ENCODE measurements around the gene CIPC.

Gene CIPC

DNA sequence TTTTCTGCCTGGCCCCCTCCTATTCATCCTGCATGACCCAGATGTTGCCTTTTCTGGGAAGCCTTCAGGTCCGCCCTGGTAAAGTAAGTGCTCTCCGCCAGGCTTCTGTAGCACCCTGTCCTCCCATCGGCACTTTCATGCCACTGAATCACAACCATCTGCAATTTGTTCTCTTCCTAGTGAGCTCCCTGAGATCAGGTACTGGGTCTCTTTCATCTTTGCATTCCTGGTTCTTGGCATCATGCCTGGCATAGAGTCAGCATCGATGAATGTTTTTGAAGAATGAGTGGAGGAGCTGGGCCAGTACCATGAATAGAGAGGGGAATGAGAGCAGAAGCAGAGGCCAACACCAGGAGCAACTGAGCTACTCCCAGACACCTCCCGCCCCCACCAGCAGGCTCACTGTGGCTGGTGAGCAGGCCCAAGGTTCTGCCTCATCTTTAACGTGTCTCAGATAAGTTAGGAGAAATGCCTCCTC is 30.4 kb downstream of the CIPC start:
- TF ChIP-seq CTCF (IDR thresholded peaks at IDR 0.05; ENCODE audit: control extremely low read depth, extremely low read depth, low read depth, missing control alignments): no peak
- DNase-seq (ENCODE audit: extremely low spot score): no peak
- ChIA-PET POLR2A (no interaction called here), CTCF (interaction anchor here (0.7 to 4.0 kb wide), 7 partner anchors 15 to 343 kb away, joined by 3 to 21 read pairs (median 3); no protein-coding TSS in a partner anchor)

- TF ChIP-seq CTCF (IDR thresholded peaks at IDR 0.05; ENCODE audit: control extremely low read depth, extremely low read depth, low read depth, missing control alignments): no peak
Observed at GRCh38 chr14:77130386-77130785, 32.3 kb downstream of the CIPC start.

GRCh38 chr14:77131206-77131605 is 33.1 kb downstream of the CIPC start:
- no peak for DNase-seq (ENCODE audit: extremely low spot score)
- ChIA-PET POLR2A (no interaction called here), CTCF (interaction anchor here (1.3 to 1.4 kb wide), 3 partner anchors 10 to 263 kb away, joined by 3 to 4 read pairs (median 3); no protein-coding TSS in a partner anchor)
- TF ChIP-seq CTCF (IDR thresholded peaks at IDR 0.05; ENCODE audit: control extremely low read depth, extremely low read depth, low read depth, missing control alignments): no peak

More at GRCh38 chr14:77130386-77130785, 32.3 kb downstream of the CIPC start:
- no peak for DNase-seq (ENCODE audit: extremely low spot score)
- CTCF ChIA-PET: interaction anchor here (0.9 to 1.4 kb wide), 4 partner anchors 9 to 262 kb away, joined by 3 to 4 read pairs (median 3); no protein-coding TSS in a partner anchor
- POLR2A ChIA-PET: no interaction called here

DNA sequence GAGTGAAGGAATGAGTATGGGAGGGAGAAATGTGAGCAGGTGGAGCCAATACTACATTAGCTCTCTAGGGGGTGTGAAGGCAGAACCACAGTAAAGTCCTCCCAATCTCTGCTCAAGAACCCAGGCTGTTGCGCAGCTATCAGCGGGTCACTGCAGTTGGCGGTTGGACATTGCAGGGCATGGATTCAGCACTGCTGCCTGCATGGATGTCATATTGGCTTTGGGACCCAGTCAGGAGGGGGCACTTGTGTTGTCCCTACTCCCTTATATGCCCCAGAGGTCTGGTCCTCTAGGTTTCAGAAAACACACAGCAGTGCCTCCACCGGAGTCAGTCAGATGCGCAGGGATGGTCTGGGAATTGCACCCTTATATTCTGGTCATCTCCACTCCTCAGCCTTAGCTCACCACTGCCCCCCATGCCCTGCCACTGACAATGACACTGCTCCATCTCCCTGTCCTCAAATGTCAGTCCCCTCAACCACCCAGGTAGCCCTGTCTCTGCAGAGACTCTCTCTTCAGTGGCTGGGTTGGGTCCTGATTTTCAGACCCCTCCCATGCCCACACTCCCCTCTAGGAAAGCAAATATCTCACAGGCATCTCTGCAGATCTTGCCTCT is 33.9 kb downstream of the CIPC start:
- DNase-seq (ENCODE audit: extremely low spot score): no peak
- ChIA-PET CTCF (interaction anchor here (0.6 to 5.3 kb wide), 3 partner anchors 9 to 256 kb away, joined by 3 to 51 read pairs (median 3); no protein-coding TSS in a partner anchor), POLR2A (no interaction called here)
- no peak for TF ChIP-seq CTCF (IDR thresholded peaks at IDR 0.05; ENCODE audit: control extremely low read depth, extremely low read depth, low read depth, missing control alignments)

- no peak for TF ChIP-seq CTCF (IDR thresholded peaks at IDR 0.05; ENCODE audit: control extremely low read depth, extremely low read depth, low read depth, missing control alignments)
- CTCF ChIA-PET: interaction anchor here (1.0 to 5.3 kb wide), 10 partner anchors 10 to 260 kb away, joined by 4 to 51 read pairs (median 5); no protein-coding TSS in a partner anchor
- POLR2A ChIA-PET: interaction anchor here (0.6 kb wide), 1 partner anchor 247 kb away, joined by 3 read pairs; no protein-coding TSS in a partner anchor
- DNase-seq (ENCODE audit: extremely low spot score): peak; percentile 83
Observed at GRCh38 chr14:77133720-77134338, 35.8 kb downstream of the CIPC start.

DNA sequence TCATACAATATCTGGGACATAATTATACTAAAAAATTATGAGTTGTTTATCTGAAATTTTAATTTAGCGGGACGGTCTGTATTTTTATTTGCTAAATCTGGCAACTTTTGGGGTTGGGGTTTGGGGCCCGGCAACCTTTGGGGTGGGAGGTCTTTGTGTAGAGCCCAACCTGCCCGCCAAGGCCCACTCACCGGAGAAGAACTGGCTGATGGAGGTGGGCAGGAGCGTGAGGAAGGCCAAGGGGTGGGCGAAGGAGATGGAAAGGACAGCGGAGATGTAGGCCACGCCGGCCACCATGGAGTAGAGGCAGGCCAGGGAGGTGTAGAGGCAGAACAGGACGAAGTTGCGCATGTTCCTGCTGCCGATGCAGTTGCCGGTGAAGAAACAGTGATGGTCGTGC is 41.0 kb downstream of the CIPC start:
- TF ChIP-seq CTCF (IDR thresholded peaks at IDR 0.05; ENCODE audit: control extremely low read depth, extremely low read depth, low read depth, missing control alignments): no peak
- CTCF ChIA-PET: interaction anchor here (1.3 kb wide), 2 partner anchors 12 to 16 kb away, joined by 3 read pairs; no protein-coding TSS in a partner anchor
- DNase-seq (ENCODE audit: extremely low spot score): no peak
- POLR2A ChIA-PET: no interaction called here

All from GM10248 (cell line).